Transverse colon (tissue), 4 donors: ENCODE data around the gene F13A1. TPM values are rescaled to one million over a fixed set of nuclear protein-coding genes. Genes with fewer than 3 reads are reported as not detected.

Experiments
- DNase-seq: peaks from one replicate; pipeline ENCODE4 v3.0.0-alpha.2; 2019
- H3K27ac ChIP-seq, 4 donors: fragments of 200-600 bp; sonication (generic); 2 replicates each; pipeline ENCODE4 v1.5.1; 2016 to 2018; ENCODE audit warnings: inconsistent platforms in 4 of 4
- H3K27me3 ChIP-seq: fragments of 200-600 bp; sonication (generic); 2 replicates; pipeline ENCODE4 v1.5.1; 2017; ENCODE audit warnings: inconsistent platforms
- H3K36me3 ChIP-seq, 4 donors: fragments of 200-600 bp; sonication (generic); 2 replicates each; pipeline ENCODE4 v1.5.1; 2017 to 2019; ENCODE audit warnings: inconsistent platforms in 4 of 4
- H3K4me1 ChIP-seq, 4 donors: fragments of 200-600 bp; sonication (generic); 2 replicates each; pipeline ENCODE4 v1.5.1; 2017 to 2020; ENCODE audit warnings: inconsistent platforms in 4 of 4
- H3K4me3 ChIP-seq, 4 donors: fragments of 200-600 bp; sonication (generic); 1 replicate in 1 of 4; 2 replicates in 3 of 4; pipeline versions ENCODE4 v1.5.1 to v1.6.1; 2017 to 2019; ENCODE audit warnings: inconsistent platforms in 4 of 4
- H3K9me3 ChIP-seq, 2 donors: fragments of 200-600 bp; sonication (generic); 2 replicates each; pipeline ENCODE4 v1.5.1; 2017 to 2019; ENCODE audit warnings: inconsistent platforms in 2 of 2
- CTCF ChIP-seq, 5 experiments: fragments of 200-600 bp in 3 of 5; fragments of 450-650 bp in 2 of 5; sonication (generic) in 3 of 5; IDR thresholded peaks; 1 replicate in 2 of 5; 2 replicates in 3 of 5; pipeline ENCODE4 v1.5.1; 2016 to 2017; ENCODE audit warnings: antibody characterized with exemption in 5 of 5, inconsistent platforms in 3 of 5, mild to moderate bottlenecking in 2 of 5, moderate library complexity in 1 of 5
- EP300 ChIP-seq: sonication (generic); formaldehyde crosslinking; IDR thresholded peaks from one replicate; pipeline ENCODE4 v1.6.1; 2017; ENCODE audit warnings: antibody characterized with exemption, low read depth
- POLR2A ChIP-seq: fragments of 450-650 bp; IDR thresholded peaks from one replicate; pipeline ENCODE4 v1.6.1; 2016; ENCODE audit warnings: antibody characterized with exemption, mild to moderate bottlenecking, moderate library complexity
- POLR2AphosphoS5 ChIP-seq, 3 donors: sonication (generic); formaldehyde crosslinking; IDR thresholded peaks; one replicate each; pipeline ENCODE4 v1.6.1; 2016; ENCODE audit warnings: antibody characterized with exemption in 3 of 3
- WGBS, 2 donors: methylation state at CpG; one replicate each; pipeline ENCODE4 v1.1.5; 2018; ENCODE audit warnings: low coverage in 1 of 2; 5-methylcytosine and 5-hydroxymethylcytosine counted together
- in situ Hi-C, 4 donors: fragments of 200-750 bp; cut with MboI; loops; one replicate each; pipeline versions ENCODE4 v1.15.0 to v1.15.1; 2017; ENCODE audit warnings: low sequenced_read_pairs in 3 of 4, low pct_ligation_motif_present in 1 of 4, low pct_unique_long_range_greater_than_20kb in 1 of 4
- intact Hi-C: fragments of 100-400 bp; cut with DNase I; formaldehyde crosslinking; loops from one replicate; pipeline ENCODE4 v1.15.1; 2023; ENCODE audit warnings: low total_unique reads
- total RNA-seq, 4 donors: library from RNA; depleted of rRNA; stranded (reverse); fragments of >200 nt; gene quantifications; one replicate each; pipeline ENCODE4 v1.1.0, GENCODE V29; 2016

The F13A1 gene
- total RNA-seq, 4 donors from 2014 or later: 5.4 to 58.4 (median 27.0) TPM

DNA sequence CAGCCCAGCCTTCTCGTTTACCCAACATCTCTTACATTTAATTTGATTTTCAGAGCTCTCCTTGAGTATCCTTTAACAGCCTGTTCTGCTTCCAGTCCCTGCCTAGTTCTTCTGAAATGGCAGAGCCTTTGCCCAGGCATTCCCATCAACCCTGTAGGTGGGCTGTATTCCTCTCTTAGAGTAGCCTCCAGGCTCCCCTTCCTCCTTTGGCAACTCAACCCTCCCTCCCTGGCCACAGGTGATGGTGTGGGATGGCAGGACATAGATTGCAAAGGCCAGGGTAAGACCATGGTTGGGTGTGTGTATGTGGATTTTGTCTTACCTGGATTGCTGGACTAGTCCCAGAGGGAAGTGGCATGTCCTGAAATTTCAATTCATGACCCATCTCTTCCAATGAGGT is 125.4 kb downstream of the F13A1 start:
- Histone ChIP-seq H3K27me3 (peaks cover 5% of the 10 kb centered on the region), H3K4me1 (no peaks in the 10 kb centered on the region), H3K9me3 (no peaks in the 10 kb centered on the region), H3K27ac (no peak overlapping the region), H3K4me3 (no peak overlapping the region), H3K36me3 (no peaks in the 10 kb centered on the region)
- intact Hi-C loops: no loop called here
- in situ Hi-C loops: no loop called here
- TF ChIP-seq EP300 (no peak), POLR2A (no peak), CTCF (IDR thresholded peaks at IDR 0.05) (no peak), POLR2AphosphoS5 (IDR thresholded peaks at IDR 0.05) (no peak)
- DNase-seq: no peak
- WGBS, 2 donors: 70 to 84% methylated on average over 1 of the region's 1 CpG

- in situ Hi-C loops: no loop called here
- DNase-seq: no peak
- intact Hi-C loops: no loop called here
- no peak overlapping the region for H3K4me3 ChIP-seq
- WGBS, 2 donors: 65 to 71% methylated on average over 6 to 7 of the region's 7 CpGs
- no peaks in the 10 kb centered on the region for H3K4me1 ChIP-seq
- H3K9me3 ChIP-seq: no peaks in the 10 kb centered on the region
- no peak overlapping the region for H3K27ac ChIP-seq
- no peak for TF ChIP-seq EP300
- no peak for TF ChIP-seq POLR2A
- TF ChIP-seq CTCF (IDR thresholded peaks at IDR 0.05): no peak
- no peak for TF ChIP-seq POLR2AphosphoS5 (IDR thresholded peaks at IDR 0.05)
- H3K36me3 ChIP-seq: no peaks in the 10 kb centered on the region
- H3K27me3 ChIP-seq: peaks cover 5% of the 10 kb centered on the region
These were observed 127.2 kb downstream of the F13A1 start for GRCh38 chr6:6193221-6193745.

GRCh38 chr6:6191909-6192308 is 128.6 kb downstream of the F13A1 start:
- no peak for DNase-seq
- intact Hi-C loops: no loop called here
- WGBS, 2 donors: 67 to 88% methylated on average over 1 of the region's 1 CpG
- no peaks in the 10 kb centered on the region for H3K9me3 ChIP-seq
- TF ChIP-seq POLR2A (no peak), EP300 (no peak), POLR2AphosphoS5 (IDR thresholded peaks at IDR 0.05) (no peak), CTCF (IDR thresholded peaks at IDR 0.05) (no peak)
- no peaks in the 10 kb centered on the region for H3K36me3 ChIP-seq
- no peak overlapping the region for H3K27ac ChIP-seq
- no peaks in the 10 kb centered on the region for H3K4me1 ChIP-seq
- H3K27me3 ChIP-seq: peaks cover 5% of the 10 kb centered on the region
- in situ Hi-C loops: no loop called here
- no peak overlapping the region for H3K4me3 ChIP-seq

DNA sequence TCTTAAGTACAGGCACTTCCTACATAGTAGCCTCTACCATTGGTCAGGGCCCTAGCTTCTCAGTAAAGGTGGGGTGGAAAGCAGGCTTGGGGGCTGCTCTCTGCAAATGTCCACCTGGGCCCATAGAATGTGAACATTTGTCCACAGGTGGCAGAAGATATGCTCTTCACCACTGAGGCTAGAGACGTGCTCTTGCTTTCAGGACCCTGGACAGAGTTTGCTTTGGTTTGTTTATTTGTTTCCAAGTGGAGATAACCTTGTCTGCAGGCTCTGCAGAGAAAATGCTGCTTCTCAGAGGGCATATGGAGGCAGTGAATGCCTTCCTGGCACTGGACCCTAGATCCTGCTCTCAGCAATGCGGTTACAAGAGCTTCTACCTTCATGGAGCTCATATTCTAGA is 129.0 kb downstream of the F13A1 start:
- no peak overlapping the region for H3K4me3 ChIP-seq
- DNase-seq: no peak
- intact Hi-C loops (no loop called here), in situ Hi-C loops (no loop called here)
- H3K9me3 ChIP-seq: no peaks in the 10 kb centered on the region
- H3K36me3 ChIP-seq: no peaks in the 10 kb centered on the region
- 57% methylated on average over 2 of the region's 2 CpGs; no CpG with 5 or more reads in 1 of the 2 donors for WGBS, 2 donors
- no peaks in the 10 kb centered on the region for H3K4me1 ChIP-seq
- TF ChIP-seq CTCF (IDR thresholded peaks at IDR 0.05): no peak
- TF ChIP-seq EP300: no peak
- no peak for TF ChIP-seq POLR2A
- H3K27ac ChIP-seq: no peak overlapping the region
- H3K27me3 ChIP-seq: peaks cover 5% of the 10 kb centered on the region
